Astrocyte of the cerebellum (primary cell): ENCODE measurements around the gene RAB44.
A peak's percentile ranks its signal among the peaks of the same experiment; 100 is the strongest.

Source experiments
- DNase-seq: peaks from one replicate; pipeline ENCODE4 v3.0.0-alpha.2; 2011; ENCODE audit warnings: low read depth
- H3K4me3 ChIP-seq: 2 replicates; pipeline ENCODE4 v1.5.1; 2011; ENCODE audit warnings: mild to moderate bottlenecking, low read depth, low read length, moderate library complexity
- in situ Hi-C: cut with HindIII; loops from 2 replicates; pipeline ENCODE4 v1.10.0; 2017; ENCODE audit warnings: low sequenced_read_pairs
- TF ChIP-seq, protein P1 (sequence below): IDR thresholded peaks from 2 replicates; pipeline ENCODE4 v1.5.1; 2012; ENCODE audit warnings: low read length, low read depth, moderate library complexity, mild to moderate bottlenecking; ENCODE audit errors: missing control alignments

The RAB44 gene

DNA sequence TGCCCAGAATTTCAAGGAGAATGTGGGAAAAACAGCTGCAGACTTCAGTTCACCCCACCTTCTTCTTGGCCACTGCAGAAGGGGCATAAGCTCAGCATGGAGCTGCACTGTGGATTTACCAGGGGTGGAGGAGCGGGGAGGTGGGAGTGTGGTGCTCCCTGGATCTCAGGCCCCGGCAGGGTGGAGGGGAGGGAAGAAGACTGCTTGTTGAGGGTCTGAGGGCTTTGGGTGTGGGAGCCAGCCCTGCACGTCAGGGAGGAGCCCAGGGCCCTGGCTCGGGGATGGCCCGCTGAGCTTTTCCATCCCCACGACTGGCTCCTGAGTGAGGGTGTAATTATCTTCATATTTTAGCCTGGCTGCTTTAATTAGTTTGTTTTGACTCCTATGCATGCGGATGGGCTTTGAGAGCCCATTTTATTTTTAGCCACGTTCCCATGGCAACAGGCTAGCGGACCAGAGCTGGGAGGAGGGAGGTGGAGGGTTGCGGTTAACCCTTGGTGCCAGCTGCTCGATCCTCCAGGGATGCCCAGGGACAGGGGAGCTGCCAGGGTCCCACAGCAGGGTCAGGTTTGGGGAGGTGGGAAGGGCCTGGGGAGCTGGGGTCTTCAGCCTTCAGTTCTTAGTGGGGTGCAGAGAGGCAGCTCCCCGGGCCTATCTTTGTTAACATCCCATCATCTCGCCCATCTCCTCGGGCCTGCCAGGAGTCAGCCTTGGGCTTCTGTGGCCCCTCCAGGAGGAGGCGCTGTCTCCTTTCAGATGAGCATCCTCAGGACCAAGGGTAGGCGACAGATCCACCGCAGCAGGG lies 68.2 kb downstream of the RAB44 start:
- in situ Hi-C loops, result loop anchor here (5.0 to 10.0 kb wide), 2 partner anchors 97 to 249 kb away; no protein-coding TSS in a partner anchor
- TF ChIP-seq, protein P1, sequence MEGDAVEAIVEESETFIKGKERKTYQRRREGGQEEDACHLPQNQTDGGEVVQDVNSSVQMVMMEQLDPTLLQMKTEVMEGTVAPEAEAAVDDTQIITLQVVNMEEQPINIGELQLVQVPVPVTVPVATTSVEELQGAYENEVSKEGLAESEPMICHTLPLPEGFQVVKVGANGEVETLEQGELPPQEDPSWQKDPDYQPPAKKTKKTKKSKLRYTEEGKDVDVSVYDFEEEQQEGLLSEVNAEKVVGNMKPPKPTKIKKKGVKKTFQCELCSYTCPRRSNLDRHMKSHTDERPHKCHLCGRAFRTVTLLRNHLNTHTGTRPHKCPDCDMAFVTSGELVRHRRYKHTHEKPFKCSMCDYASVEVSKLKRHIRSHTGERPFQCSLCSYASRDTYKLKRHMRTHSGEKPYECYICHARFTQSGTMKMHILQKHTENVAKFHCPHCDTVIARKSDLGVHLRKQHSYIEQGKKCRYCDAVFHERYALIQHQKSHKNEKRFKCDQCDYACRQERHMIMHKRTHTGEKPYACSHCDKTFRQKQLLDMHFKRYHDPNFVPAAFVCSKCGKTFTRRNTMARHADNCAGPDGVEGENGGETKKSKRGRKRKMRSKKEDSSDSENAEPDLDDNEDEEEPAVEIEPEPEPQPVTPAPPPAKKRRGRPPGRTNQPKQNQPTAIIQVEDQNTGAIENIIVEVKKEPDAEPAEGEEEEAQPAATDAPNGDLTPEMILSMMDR, result peak; percentile 94
- DNase-seq, result peak; percentile 66
- no peak overlapping the region for H3K4me3 ChIP-seq

DNA sequence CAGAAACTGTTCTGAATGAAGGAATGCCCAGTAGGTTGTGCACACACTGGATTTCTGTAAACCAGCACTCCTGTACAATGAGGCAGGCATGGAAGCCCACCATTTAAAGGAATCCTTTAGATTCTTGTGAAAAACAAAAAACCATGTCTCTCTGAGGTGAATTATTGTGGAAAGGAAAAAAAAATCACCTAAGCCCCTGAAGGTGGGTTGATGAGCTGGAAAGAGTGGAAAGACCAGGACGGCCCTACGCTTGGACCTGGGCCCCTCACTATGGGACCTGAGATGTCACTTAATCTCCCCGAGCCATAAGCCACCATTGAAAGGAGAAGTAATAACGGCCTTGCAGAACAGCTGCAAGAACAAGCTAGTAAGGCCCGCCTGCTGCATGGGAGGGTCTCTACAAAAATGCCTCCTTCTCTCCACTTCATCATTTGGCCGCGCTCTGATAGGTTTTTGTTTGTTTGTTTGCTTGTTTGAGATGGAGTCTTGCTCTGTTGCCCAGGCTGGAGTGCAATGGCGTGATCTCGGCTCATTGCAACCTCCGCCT lies 68.8 kb downstream of the RAB44 start:
- no peak for DNase-seq
- no peak overlapping the region for H3K4me3 ChIP-seq
- in situ Hi-C loops, result loop anchor here (5.0 to 10.0 kb wide), 2 partner anchors 96 to 248 kb away; no protein-coding TSS in a partner anchor
- TF ChIP-seq, protein P1, result no peak

DNA sequence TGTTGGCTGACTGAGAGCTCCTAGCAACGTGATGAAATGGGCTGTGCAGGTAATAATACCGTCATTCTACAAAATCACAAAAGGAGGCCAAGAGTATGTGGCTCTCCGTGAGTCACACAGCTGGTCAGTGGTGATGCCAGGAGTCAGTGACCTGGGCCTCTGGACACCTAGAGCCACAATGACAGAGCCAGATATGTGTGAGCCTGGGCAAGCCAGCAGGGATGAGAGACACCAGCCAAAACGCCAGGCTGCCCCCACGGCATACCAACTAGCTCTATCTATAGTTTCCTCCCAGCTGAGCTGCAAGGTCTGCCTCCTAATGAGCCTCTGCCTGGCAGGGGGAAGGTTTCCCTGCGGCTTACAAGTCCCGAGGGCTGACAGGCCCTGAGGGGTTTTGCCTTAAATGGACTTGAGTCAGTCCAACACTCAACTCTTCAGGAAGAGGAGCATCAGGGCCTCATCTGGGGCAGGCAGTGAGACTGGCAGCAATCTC lies 71.6 kb downstream of the RAB44 start:
- H3K4me3 ChIP-seq, result no peak overlapping the region
- TF ChIP-seq, protein P1, result no peak
- in situ Hi-C loops, result loop anchor here (5.0 to 10.0 kb wide), 2 partner anchors 93 to 246 kb away; no protein-coding TSS in a partner anchor
- DNase-seq, result no peak

DNA sequence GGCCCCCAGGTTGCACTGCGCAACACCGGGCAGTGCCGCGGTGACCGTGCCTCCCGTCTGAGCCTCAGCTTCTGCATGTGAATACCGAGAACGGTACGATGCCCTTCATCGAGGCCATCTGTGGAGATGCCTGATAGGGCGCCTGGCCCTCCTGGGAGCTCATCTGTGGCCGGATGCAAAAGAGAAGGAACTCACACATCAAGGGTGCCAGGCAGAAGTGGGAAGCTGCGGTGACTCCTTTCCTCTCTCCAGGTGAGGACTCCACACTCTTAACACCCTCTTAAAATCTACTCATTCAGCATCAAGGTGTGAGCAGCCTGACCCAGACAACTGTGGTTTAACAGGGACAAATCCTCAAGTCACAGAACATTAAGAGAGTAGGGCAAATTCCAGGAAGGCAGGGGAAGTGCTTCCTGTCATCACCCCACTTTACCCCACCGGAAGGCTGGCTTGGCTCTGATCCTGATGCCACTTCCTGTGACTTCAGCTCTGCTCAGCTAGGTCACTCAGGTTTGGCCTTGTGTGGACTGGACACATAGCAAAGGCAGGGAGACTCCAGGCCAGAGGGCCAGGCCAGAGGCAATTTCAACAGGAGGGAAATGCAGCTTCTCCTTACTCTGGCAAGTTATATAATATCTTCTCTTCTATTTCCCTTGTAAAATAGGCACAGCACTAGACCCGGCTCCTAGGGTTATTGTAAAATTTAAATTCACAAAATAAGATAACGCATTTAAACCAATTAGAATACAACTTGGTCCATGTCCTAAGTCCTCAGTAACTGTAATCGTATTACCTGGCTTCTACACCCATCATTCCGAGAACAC lies 72.3 kb downstream of the RAB44 start:
- TF ChIP-seq, protein P1, result no peak
- no peak for DNase-seq
- no peak overlapping the region for H3K4me3 ChIP-seq
- in situ Hi-C loops, result loop anchor here (5.0 to 10.0 kb wide), 2 partner anchors 92 to 245 kb away; no protein-coding TSS in a partner anchor

DNA sequence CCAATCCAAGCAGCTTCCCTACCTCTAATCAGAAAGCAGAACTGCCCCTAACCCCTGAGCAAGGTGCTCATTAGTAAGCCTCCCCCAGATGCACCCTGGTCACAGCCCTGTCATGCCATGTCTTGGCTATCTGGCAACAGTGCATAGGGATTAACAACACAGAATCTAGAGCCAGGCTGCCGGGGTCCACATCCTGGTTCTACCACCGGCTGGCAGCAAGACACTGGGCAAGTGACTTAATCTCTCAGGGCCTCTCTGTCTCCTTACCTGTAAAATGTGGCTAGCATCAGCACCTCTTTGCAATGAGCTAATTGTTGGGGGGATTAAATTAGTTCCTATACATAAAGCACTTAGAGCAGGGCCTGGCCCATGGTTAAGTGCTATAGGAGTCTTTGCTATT lies 73.5 kb downstream of the RAB44 start:
- no peak overlapping the region for H3K4me3 ChIP-seq
- in situ Hi-C loops, result no loop called here
- TF ChIP-seq, protein P1, result no peak

DNA sequence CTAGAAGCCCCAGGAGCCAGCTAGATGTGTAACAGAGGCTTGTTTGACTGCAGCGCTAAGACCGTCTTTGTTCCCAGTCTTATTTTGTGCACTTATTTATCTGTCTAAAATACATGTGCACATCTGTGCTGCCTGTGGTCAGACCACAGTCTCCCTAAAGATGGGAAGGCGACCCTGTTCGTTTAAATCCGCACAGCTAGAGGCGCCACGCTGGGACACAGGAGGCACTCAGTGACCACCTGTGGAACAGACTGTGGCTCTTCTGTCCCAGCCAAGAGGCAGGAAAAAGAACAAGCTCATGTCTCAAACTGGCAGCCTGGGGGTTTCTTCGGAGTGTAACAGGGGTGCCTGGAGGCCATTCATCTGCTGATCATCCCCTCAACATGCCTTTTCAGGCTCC lies 74.8 kb downstream of the RAB44 start:
- DNase-seq, result no peak
- no peak overlapping the region for H3K4me3 ChIP-seq
- TF ChIP-seq, protein P1, result no peak
- in situ Hi-C loops, result no loop called here

More for the DNA sequence above, 73.5 kb downstream of the RAB44 start:
- DNase-seq, result no peak
